ENCODE results near the gene FNBP1. TPM values are rescaled to one million over a fixed set of nuclear protein-coding genes. Genes with fewer than 3 reads are reported as not detected.

The FNBP1 gene
- polyA plus RNA-seq, 3 donors: 37.6 to 60.7 (median 51.4) TPM

- Mint-ChIP-seq H3K27ac (peak overlapping the region in 1 of 7 donors; percentile 51), H3K27me3 (ENCODE audit: low read depth in 3 of 3) (peaks cover 0 to 1% (median 0%) of the 10 kb centered on the region in 3 donors), H3K36me3 (peaks cover 75 to 96% of the 10 kb centered on the region in 2 donors), H3K4me1 (no peaks in the 10 kb centered on the region), H3K4me3 (no peak overlapping the region), H3K9me3 (peaks cover 0 to 2% (median 0%) of the 10 kb centered on the region in 7 donors)
- Histone ChIP-seq H3K9ac (ENCODE audit: insufficient read depth, low read length, poor library complexity, severe bottlenecking) (no peak overlapping the region), H3K36me3 (replicated peaks in 1 of 2; ENCODE audit: control insufficient read depth in 1 of 2, insufficient read depth in 2 of 2, low read length in 2 of 2) (peaks cover 70 to 100% of the 10 kb centered on the region in 2 donors), H4K20me1 (ENCODE audit: insufficient read depth, low read length) (no peaks in the 10 kb centered on the region), H2AFZ (ENCODE audit: insufficient read depth, low read depth, low read length, poor library complexity, severe bottlenecking) (no peak overlapping the region), H3K4me3 (replicated peaks in 1 of 3; ENCODE audit: low read depth in 2 of 3, low read length in 3 of 3) (no peak overlapping the region), H3K27me3 (ENCODE audit: control insufficient read depth in 2 of 2, insufficient read depth in 2 of 2, low read length in 2 of 2) (no peaks in the 10 kb centered on the region), H3K9me3 (replicated peaks in 1 of 2; ENCODE audit: control insufficient read depth in 1 of 2, insufficient read depth in 1 of 2, low read length in 2 of 2) (no peaks in the 10 kb centered on the region), H3K4me2 (replicated peaks; ENCODE audit: extremely low read depth, low read length, poor library complexity, severe bottlenecking) (no peak overlapping the region), H3K4me1 (ENCODE audit: control insufficient read depth in 1 of 2, insufficient read depth in 2 of 2, low read length in 2 of 2) (no peaks in the 10 kb centered on the region), H3K27ac (ENCODE audit: low read depth in 1 of 2, low read length in 2 of 2) (no peak overlapping the region), H3K79me2 (ENCODE audit: insufficient read depth, low read length) (no peaks in the 10 kb centered on the region)
- DNase-seq: no peak
- intact Hi-C loops (cut with micrococcal nuclease): no loop called here
- WGBS (ENCODE audit: insufficient coverage): 86% methylated on average over 4 of the region's 12 CpGs
- TF ChIP-seq CTCF (IDR thresholded peaks at IDR 0.05): no peak
These were observed 46.2 kb upstream of the FNBP1 start for GRCh38 chr9:130089141-130089540.

DNA sequence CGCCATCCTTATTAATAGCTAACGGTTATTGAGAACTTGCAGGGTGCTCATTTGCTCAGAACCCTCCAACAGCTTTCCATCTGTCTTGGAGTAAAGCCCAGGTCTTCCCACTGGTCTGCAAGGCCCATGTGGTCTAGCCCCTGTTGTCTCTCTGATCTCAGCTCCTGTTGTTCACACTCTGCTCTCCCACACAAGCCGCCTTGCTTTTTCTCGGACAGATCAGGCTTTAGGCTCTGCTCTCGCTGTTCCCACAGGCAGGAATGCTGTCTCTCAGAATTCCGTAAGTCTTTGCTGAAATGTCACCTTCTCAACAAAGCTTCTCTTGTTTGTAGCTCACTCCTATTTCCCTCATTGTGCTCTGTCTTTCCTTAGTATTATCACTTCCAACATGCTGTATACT lies 45.1 kb upstream of the FNBP1 start:
- Histone ChIP-seq H3K27me3 (ENCODE audit: control insufficient read depth in 2 of 2, insufficient read depth in 2 of 2, low read length in 2 of 2) (no peaks in the 10 kb centered on the region), H3K27ac (ENCODE audit: low read depth in 1 of 2, low read length in 2 of 2) (no peak overlapping the region), H3K36me3 (replicated peaks in 1 of 2; ENCODE audit: control insufficient read depth in 1 of 2, insufficient read depth in 2 of 2, low read length in 2 of 2) (peaks cover 67 to 97% of the 10 kb centered on the region in 2 donors), H3K4me2 (replicated peaks; ENCODE audit: extremely low read depth, low read length, poor library complexity, severe bottlenecking) (no peak overlapping the region), H3K4me1 (ENCODE audit: control insufficient read depth in 1 of 2, insufficient read depth in 2 of 2, low read length in 2 of 2) (no peaks in the 10 kb centered on the region), H3K9ac (ENCODE audit: insufficient read depth, low read length, poor library complexity, severe bottlenecking) (no peak overlapping the region), H4K20me1 (ENCODE audit: insufficient read depth, low read length) (no peaks in the 10 kb centered on the region), H3K79me2 (ENCODE audit: insufficient read depth, low read length) (no peaks in the 10 kb centered on the region), H3K9me3 (replicated peaks in 1 of 2; ENCODE audit: control insufficient read depth in 1 of 2, insufficient read depth in 1 of 2, low read length in 2 of 2) (no peaks in the 10 kb centered on the region), H3K4me3 (replicated peaks in 1 of 3; ENCODE audit: low read depth in 2 of 3, low read length in 3 of 3) (no peak overlapping the region), H2AFZ (ENCODE audit: insufficient read depth, low read depth, low read length, poor library complexity, severe bottlenecking) (no peak overlapping the region)
- TF ChIP-seq CTCF (IDR thresholded peaks at IDR 0.05): no peak
- Mint-ChIP-seq H3K9me3 (peaks cover 0 to 2% (median 0%) of the 10 kb centered on the region in 7 donors), H3K36me3 (peaks cover 74 to 89% of the 10 kb centered on the region in 2 donors), H3K4me1 (no peaks in the 10 kb centered on the region), H3K27ac (peak overlapping the region in 1 of 7 donors; percentile 11), H3K4me3 (no peak overlapping the region), H3K27me3 (ENCODE audit: low read depth in 3 of 3) (no peaks in the 10 kb centered on the region)
- intact Hi-C loops (cut with micrococcal nuclease): no loop called here
- no peak for DNase-seq
- WGBS (ENCODE audit: insufficient coverage): 98% methylated on average over 6 of the region's 6 CpGs
